Ectodermal cell (in vitro differentiated cells): Measurements from ENCODE around the gene GBX2.

Experiments
- H3K27ac ChIP-seq: 2 replicates; pipeline ENCODE4 v1.7.0; 2013; ENCODE audit warnings: mild to moderate bottlenecking, low read depth, low read length; ENCODE audit not compliant: insufficient read depth, poor library complexity, severe bottlenecking
- H3K27me3 ChIP-seq: 2 replicates; pipeline ENCODE4 v1.7.0; 2013; ENCODE audit warnings: mild to moderate bottlenecking, low read length; ENCODE audit not compliant: insufficient read depth, control insufficient read depth, poor library complexity, severe bottlenecking
- H3K36me3 ChIP-seq: one replicate; pipeline ENCODE4 v1.7.0; 2013; ENCODE audit warnings: low read length; ENCODE audit not compliant: control insufficient read depth, insufficient read depth
- H3K4me1 ChIP-seq: one replicate; pipeline ENCODE4 v1.7.0; 2013; ENCODE audit warnings: low read length; ENCODE audit not compliant: control insufficient read depth, insufficient read depth
- H3K4me3 ChIP-seq: 2 replicates; pipeline ENCODE4 v1.7.0; 2013; ENCODE audit warnings: low read depth, low read length, control low read depth; ENCODE audit not compliant: insufficient read depth
- H3K9me3 ChIP-seq: 2 replicates; pipeline ENCODE4 v1.7.0; 2013; ENCODE audit warnings: mild to moderate bottlenecking, low read length, moderate library complexity; ENCODE audit not compliant: control insufficient read depth
- WGBS, 2 experiments: methylation state at CpG; one replicate each; pipeline ENCODE4 v1.1.7; 2013; ENCODE audit warnings: missing lambda C conversion rate in 2 of 2; 5-methylcytosine and 5-hydroxymethylcytosine counted together

Gene GBX2

GRCh38 chr2:236208019-236208926, 40.1 kb upstream of the GBX2 start:
- no peaks in the 10 kb centered on the region for H3K9me3 ChIP-seq
- 87 to 88% methylated on average over 28 of the region's 28 CpGs for WGBS, 2 experiments
- no peak overlapping the region for H3K4me3 ChIP-seq
- peaks cover 7% of the 10 kb centered on the region for H3K4me1 ChIP-seq
- H3K27me3 ChIP-seq: no peaks in the 10 kb centered on the region
- no peak overlapping the region for H3K27ac ChIP-seq
- no peaks in the 10 kb centered on the region for H3K36me3 ChIP-seq

- peaks cover 7% of the 10 kb centered on the region for H3K4me1 ChIP-seq
- H3K27ac ChIP-seq: no peak overlapping the region
- H3K36me3 ChIP-seq: no peaks in the 10 kb centered on the region
- H3K27me3 ChIP-seq: no peaks in the 10 kb centered on the region
- H3K9me3 ChIP-seq: no peaks in the 10 kb centered on the region
- no peak overlapping the region for H3K4me3 ChIP-seq
- 90 to 93% methylated on average over 11 of the region's 11 CpGs for WGBS, 2 experiments
These were observed 39.3 kb upstream of the GBX2 start for GRCh38 chr2:236207472-236207871.

GRCh38 chr2:236205867-236206645, 37.9 kb upstream of the GBX2 start:
- H3K4me1 ChIP-seq: peaks cover 7% of the 10 kb centered on the region
- H3K27me3 ChIP-seq: no peaks in the 10 kb centered on the region
- no peaks in the 10 kb centered on the region for H3K36me3 ChIP-seq
- no peak overlapping the region for H3K4me3 ChIP-seq
- H3K27ac ChIP-seq: no peak overlapping the region
- no peaks in the 10 kb centered on the region for H3K9me3 ChIP-seq
- WGBS, 2 experiments: 92 to 94% methylated on average over 2 of the region's 2 CpGs

GRCh38 chr2:236204953-236205352, 36.8 kb upstream of the GBX2 start:
- Histone ChIP-seq H3K4me3 (no peak overlapping the region), H3K9me3 (no peaks in the 10 kb centered on the region), H3K27ac (no peak overlapping the region), H3K4me1 (no peaks in the 10 kb centered on the region), H3K36me3 (no peaks in the 10 kb centered on the region), H3K27me3 (no peaks in the 10 kb centered on the region)
- 89 to 91% methylated on average over 5 of the region's 5 CpGs for WGBS, 2 experiments

- Histone ChIP-seq H3K36me3 (no peaks in the 10 kb centered on the region), H3K4me1 (no peaks in the 10 kb centered on the region), H3K27me3 (no peaks in the 10 kb centered on the region), H3K4me3 (no peak overlapping the region), H3K27ac (no peak overlapping the region), H3K9me3 (no peaks in the 10 kb centered on the region)
- 73 to 82% methylated on average over 4 to 7 of the region's 7 CpGs for WGBS, 2 experiments
These were observed 32.2 kb upstream of the GBX2 start for GRCh38 chr2:236200378-236200777.

GRCh38 chr2:236196366-236196765, 28.2 kb upstream of the GBX2 start:
- H3K9me3 ChIP-seq: no peaks in the 10 kb centered on the region
- no peak overlapping the region for H3K27ac ChIP-seq
- 86 to 87% methylated on average over 7 of the region's 7 CpGs for WGBS, 2 experiments
- no peak overlapping the region for H3K4me3 ChIP-seq
- no peaks in the 10 kb centered on the region for H3K27me3 ChIP-seq
- no peaks in the 10 kb centered on the region for H3K36me3 ChIP-seq
- no peaks in the 10 kb centered on the region for H3K4me1 ChIP-seq

- no peaks in the 10 kb centered on the region for H3K4me1 ChIP-seq
- no peaks in the 10 kb centered on the region for H3K9me3 ChIP-seq
- H3K27ac ChIP-seq: no peak overlapping the region
- no peaks in the 10 kb centered on the region for H3K27me3 ChIP-seq
- 93 to 94% methylated on average over 12 of the region's 12 CpGs for WGBS, 2 experiments
- no peaks in the 10 kb centered on the region for H3K36me3 ChIP-seq
- H3K4me3 ChIP-seq: no peak overlapping the region
These were observed 27.5 kb upstream of the GBX2 start for GRCh38 chr2:236195726-236196125.

GRCh38 chr2:236194786-236195185, 26.6 kb upstream of the GBX2 start:
- H3K4me3 ChIP-seq: no peak overlapping the region
- no peaks in the 10 kb centered on the region for H3K27me3 ChIP-seq
- H3K4me1 ChIP-seq: no peaks in the 10 kb centered on the region
- no peaks in the 10 kb centered on the region for H3K9me3 ChIP-seq
- WGBS, 2 experiments: 97% methylated on average over 12 of the region's 12 CpGs
- H3K27ac ChIP-seq: no peak overlapping the region
- H3K36me3 ChIP-seq: no peaks in the 10 kb centered on the region

- WGBS, 2 experiments: 81 to 84% methylated on average over 10 of the region's 10 CpGs
- Histone ChIP-seq H3K4me1 (no peaks in the 10 kb centered on the region), H3K36me3 (no peaks in the 10 kb centered on the region), H3K27ac (no peak overlapping the region), H3K4me3 (no peak overlapping the region), H3K27me3 (no peaks in the 10 kb centered on the region), H3K9me3 (no peaks in the 10 kb centered on the region)
These were observed 24.8 kb upstream of the GBX2 start for GRCh38 chr2:236193026-236193425.

GRCh38 chr2:236190674-236191073, 22.5 kb upstream of the GBX2 start:
- no peak overlapping the region for H3K4me3 ChIP-seq
- H3K27ac ChIP-seq: no peak overlapping the region
- no peaks in the 10 kb centered on the region for H3K4me1 ChIP-seq
- no peaks in the 10 kb centered on the region for H3K9me3 ChIP-seq
- no peaks in the 10 kb centered on the region for H3K27me3 ChIP-seq
- no peaks in the 10 kb centered on the region for H3K36me3 ChIP-seq
- WGBS, 2 experiments: 92 to 97% methylated on average over 2 of the region's 2 CpGs
